GM10248 (cell line): Measurements from ENCODE around the gene RYR1.

ENCODE experiments used
- CTCF ChIA-PET: fragments of 300-600 bp; sonication (Branson Sonifier 250); formaldehyde crosslinking; extraction: SDS; loops from one replicate; lab custom pipeline; 2021; ENCODE audit warnings: antibody characterized with exemption; lab: Yijun Ruan, JAX
- POLR2A ChIA-PET: fragments of 350-650 bp; sonication (Branson Sonifier 250); formaldehyde crosslinking; extraction: SDS; loops from one replicate; lab custom pipeline; 2020; ENCODE audit warnings: antibody characterized with exemption; lab: Yijun Ruan, JAX
- DNase-seq: peaks from one replicate; pipeline ENCODE4 v3.0.0; 2012; ENCODE audit errors: extremely low spot score
- TF ChIP-seq, protein P1 (sequence below): IDR thresholded peaks from 2 replicates; pipeline ENCODE4 v1.5.1; 2012; ENCODE audit warnings: mild to moderate bottlenecking, low read depth; ENCODE audit errors: extremely low read depth, missing control alignments, control extremely low read depth

The RYR1 gene

GRCh38 chr19:38531515-38531914 lies 98.0 kb downstream of the RYR1 start:
- DNase-seq = no peak
- TF ChIP-seq, protein P1, sequence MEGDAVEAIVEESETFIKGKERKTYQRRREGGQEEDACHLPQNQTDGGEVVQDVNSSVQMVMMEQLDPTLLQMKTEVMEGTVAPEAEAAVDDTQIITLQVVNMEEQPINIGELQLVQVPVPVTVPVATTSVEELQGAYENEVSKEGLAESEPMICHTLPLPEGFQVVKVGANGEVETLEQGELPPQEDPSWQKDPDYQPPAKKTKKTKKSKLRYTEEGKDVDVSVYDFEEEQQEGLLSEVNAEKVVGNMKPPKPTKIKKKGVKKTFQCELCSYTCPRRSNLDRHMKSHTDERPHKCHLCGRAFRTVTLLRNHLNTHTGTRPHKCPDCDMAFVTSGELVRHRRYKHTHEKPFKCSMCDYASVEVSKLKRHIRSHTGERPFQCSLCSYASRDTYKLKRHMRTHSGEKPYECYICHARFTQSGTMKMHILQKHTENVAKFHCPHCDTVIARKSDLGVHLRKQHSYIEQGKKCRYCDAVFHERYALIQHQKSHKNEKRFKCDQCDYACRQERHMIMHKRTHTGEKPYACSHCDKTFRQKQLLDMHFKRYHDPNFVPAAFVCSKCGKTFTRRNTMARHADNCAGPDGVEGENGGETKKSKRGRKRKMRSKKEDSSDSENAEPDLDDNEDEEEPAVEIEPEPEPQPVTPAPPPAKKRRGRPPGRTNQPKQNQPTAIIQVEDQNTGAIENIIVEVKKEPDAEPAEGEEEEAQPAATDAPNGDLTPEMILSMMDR = no peak
- ChIA-PET CTCF (interaction anchor here (0.8 to 1.8 kb wide), 5 partner anchors 12 to 356 kb away, joined by 3 to 5 read pairs (median 3); no protein-coding TSS in a partner anchor), POLR2A (no interaction called here)

DNA sequence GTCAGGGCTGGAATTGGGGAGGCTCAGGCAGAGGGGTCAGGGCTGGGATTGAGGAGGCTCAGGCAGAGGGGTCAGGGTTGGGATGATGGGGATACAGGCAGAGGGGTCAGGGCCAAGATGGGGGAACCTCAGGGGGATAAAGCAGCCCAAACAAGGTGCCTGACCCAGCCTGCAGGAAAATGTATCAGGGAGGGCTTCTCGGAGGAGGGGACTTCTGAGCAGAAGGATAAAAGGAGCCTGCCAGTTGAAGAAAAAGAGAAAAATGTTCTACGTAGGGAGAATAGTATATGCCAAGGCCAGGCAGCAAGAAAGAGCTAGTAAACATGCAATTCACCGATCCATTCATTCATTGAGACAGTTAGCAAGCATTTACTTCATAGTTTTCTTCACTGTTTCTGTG lies 99.4 kb downstream of the RYR1 start:
- POLR2A ChIA-PET = no interaction called here
- no peak for DNase-seq
- CTCF ChIA-PET = interaction anchor here (0.8 to 1.9 kb wide), 9 partner anchors 11 to 237 kb away, joined by 3 to 7 read pairs (median 3); partner anchors contain the start of gene EIF3K
- TF ChIP-seq, protein P1 = no peak

DNA sequence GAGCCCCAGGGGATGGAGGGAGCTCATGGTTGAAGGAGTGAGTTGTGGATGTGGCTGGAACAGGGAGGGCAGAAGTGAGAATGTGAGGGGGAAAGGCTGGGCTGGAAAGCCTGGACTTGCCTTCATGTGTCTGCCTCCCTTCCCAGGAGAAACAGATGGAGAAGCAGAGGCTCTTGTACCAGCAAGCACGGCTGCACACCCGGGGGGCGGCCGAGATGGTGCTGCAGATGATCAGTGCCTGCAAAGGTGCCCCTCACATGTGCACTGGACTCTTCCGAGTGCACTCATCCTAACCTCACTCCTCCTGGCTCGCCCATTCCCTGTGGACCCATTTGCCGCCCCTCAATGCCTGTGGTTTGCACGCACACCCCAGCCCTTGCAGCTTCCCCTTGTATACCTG lies 101.1 kb downstream of the RYR1 start:
- TF ChIP-seq, protein P1 = no peak
- POLR2A ChIA-PET = no interaction called here
- CTCF ChIA-PET = interaction anchor here (1.8 kb wide), 1 partner anchor 100 kb away, joined by 4 read pairs; no protein-coding TSS in a partner anchor
- DNase-seq = no peak

GRCh38 chr19:38535212-38535611 lies 101.7 kb downstream of the RYR1 start:
- no peak for DNase-seq
- CTCF ChIA-PET = interaction anchor here (1.1 to 1.8 kb wide), 2 partner anchors 99 to 102 kb away, joined by 3 to 4 read pairs; no protein-coding TSS in a partner anchor
- POLR2A ChIA-PET = no interaction called here
- TF ChIP-seq, protein P1 = no peak

GRCh38 chr19:38537071-38537936 lies 103.8 kb downstream of the RYR1 start:
- POLR2A ChIA-PET = no interaction called here
- no peak for DNase-seq
- CTCF ChIA-PET = no interaction called here
- TF ChIP-seq, protein P1 = no peak

DNA sequence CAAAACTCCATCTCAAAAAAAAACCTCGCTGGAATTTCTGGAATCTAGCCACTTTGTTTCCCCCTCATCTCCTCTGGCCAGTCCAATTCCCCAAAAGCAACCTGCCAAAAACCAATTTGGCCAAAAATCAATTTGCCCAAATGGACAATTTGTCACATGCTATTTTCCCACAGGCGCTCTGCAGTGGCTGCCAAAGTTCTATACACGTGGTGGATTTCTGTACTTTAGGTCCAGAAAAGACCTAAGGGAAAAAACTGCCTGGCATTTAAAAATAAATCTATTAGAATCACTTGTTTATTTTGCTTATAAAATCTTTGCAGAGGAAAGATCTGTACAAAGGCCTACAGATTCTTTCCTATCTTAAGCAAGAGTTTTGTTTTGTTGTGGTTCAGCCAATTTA lies 104.9 kb downstream of the RYR1 start:
- DNase-seq = no peak
- TF ChIP-seq, protein P1 = no peak
- ChIA-PET POLR2A (no interaction called here), CTCF (interaction anchor here (0.9 kb wide), 1 partner anchor 96 kb away, joined by 3 read pairs; no protein-coding TSS in a partner anchor)
